ENCODE data around the gene RPS18. TPM values are rescaled to one million over a fixed set of nuclear protein-coding genes. Genes with fewer than 3 reads are reported as not detected.
A peak's percentile ranks its signal among the peaks of the same experiment; 100 is the strongest.

The RPS18 gene
- total and polyA plus RNA-seq, 9 of the 15 experiments (the other 6 are each of a cell fraction or from before 2014, with no cell fraction given) = 5,023 to 17,516 (median 8,131) TPM

GRCh38 chr6:33304216-33304615 is 32.3 kb downstream of the RPS18 start:
- FAIRE-seq = no peak
- CTCF ChIA-PET (ENCODE audit: low intra/inter-chr PET ratio) = no interaction called here

More at GRCh38 chr6:33304216-33304615, 32.3 kb downstream of the RPS18 start:
- ATAC-seq (no peak), DNase-seq (ENCODE audit: extremely low read depth in 1 of 4, low spot score in 3 of 4) (no peak)
- H3K4me2 ChIP-seq (ENCODE audit: insufficient read depth, low read length) = no peak overlapping the region
- peaks cover 57% of the 10 kb centered on the region for H3K36me3 ChIP-seq (ENCODE audit: control insufficient read depth, insufficient read depth, low read length)
- no peaks in the 10 kb centered on the region for H3K9me1 ChIP-seq (ENCODE audit: control insufficient read depth, insufficient read depth, low read length)
- peaks cover 11% of the 10 kb centered on the region; the same call in 1 of the 2 replicates for H4K20me1 ChIP-seq (replicated peaks; ENCODE audit: control insufficient read depth, insufficient read depth, low read length)
- H3K9me3 ChIP-seq (replicated peaks; ENCODE audit: control insufficient read depth, insufficient read depth, low read depth, low read length) = no peaks in the 10 kb centered on the region
- intact Hi-C loops (cut with micrococcal nuclease) = no loop called here
- peak; percentile 58; the same call in 1 of the 2 replicates for TF ChIP-seq POLR2G (IDR thresholded peaks at IDR 0.05; ENCODE audit: low read depth, low read length)
- no peak for TF ChIP-seq NR2C2 (CRISPR knock-in tag; IDR thresholded peaks at IDR 0.05)
- no peak for TF ChIP-seq NR2C2 (tag; IDR thresholded peaks at IDR 0.05)
- no peak for TF ChIP-seq POLR2AphosphoS2 (IDR thresholded peaks at IDR 0.05; ENCODE audit: low read length)
- no peak for TF ChIP-seq ZBTB26 (CRISPR knock-in tag; IDR thresholded peaks at IDR 0.05)
- no peak for TF ChIP-seq TCF7L2 (IDR thresholded peaks at IDR 0.05; ENCODE audit: low read depth, low read length)
- TF ChIP-seq ZNF589 (CRISPR knock-in tag; IDR thresholded peaks at IDR 0.05; ENCODE audit: low read depth) = no peak
- no peak for TF ChIP-seq CTCF (IDR thresholded peaks at IDR 0.05 in 2 of 3, conservative IDR thresholded peaks at IDR 0.05 in 1 of 3; ENCODE audit: insufficient read depth in 2 of 3, low read depth in 1 of 3, low read length in 3 of 3)
- TF ChIP-seq RBFOX2 (IDR thresholded peaks at IDR 0.05; ENCODE audit: low read depth, low read length) = peak; percentile 49
- no peak for TF ChIP-seq HNRNPK (IDR thresholded peaks at IDR 0.05; ENCODE audit: low read depth, low read length, poor library complexity, severe bottlenecking)
- no peak for TF ChIP-seq NR2C1 (IDR thresholded peaks at IDR 0.05)
- no peak for TF ChIP-seq NR2C1 (tag; IDR thresholded peaks at IDR 0.05)
- TF ChIP-seq HDAC3 (IDR thresholded peaks at IDR 0.05; ENCODE audit: borderline replicate concordance, partially characterized antibody) = no peak
- 0 out of 4 replicates have a peak overlapping the region, but pooled peaks of 1 of the 2 experiments have one; percentile 49 for H3K9ac ChIP-seq (ENCODE audit: insufficient read depth in 1 of 2, low read depth in 2 of 2, low read length in 2 of 2)
- 91% methylated on average over 15 of the region's 16 CpGs for WGBS (ENCODE audit: insufficient coverage, low coverage, missing lambda C conversion rate)
- BruUV-seq (replicated peaks) = no TSS peak
- no peaks in the 10 kb centered on the region for H3K27me3 ChIP-seq (ENCODE audit: control insufficient read depth in 2 of 2, insufficient read depth in 2 of 2, low read length in 2 of 2)
- H3K27ac ChIP-seq (ENCODE audit: extremely low read depth, low read depth, low read length) = no peak overlapping the region
- no peak overlapping the region for H3K4me3 ChIP-seq
- H3K79me2 ChIP-seq (ENCODE audit: control insufficient read depth, insufficient read depth, low read length) = peaks cover 31% of the 10 kb centered on the region
- no peak overlapping the region for H2AFZ ChIP-seq (ENCODE audit: low read depth, low read length)
- in situ Hi-C loops (cut with MboI) = no loop called here
- POLR2A ChIA-PET = no interaction called here
- H3K4me1 ChIP-seq (replicated peaks in 1 of 2; ENCODE audit: control insufficient read depth in 2 of 2, insufficient read depth in 2 of 2, low read length in 2 of 2) = peaks cover 0 to 28% of the 10 kb centered on the region in 2 experiments; a peak in 3 of 5 replicates

Data from K562 (cell line).